Measurements from ENCODE around the gene PTPRG. TPM values are rescaled to one million over a fixed set of nuclear protein-coding genes. Genes with fewer than 3 reads are reported as not detected.

The PTPRG gene
- total RNA-seq, 1 donor, result 41.0 TPM

DNA sequence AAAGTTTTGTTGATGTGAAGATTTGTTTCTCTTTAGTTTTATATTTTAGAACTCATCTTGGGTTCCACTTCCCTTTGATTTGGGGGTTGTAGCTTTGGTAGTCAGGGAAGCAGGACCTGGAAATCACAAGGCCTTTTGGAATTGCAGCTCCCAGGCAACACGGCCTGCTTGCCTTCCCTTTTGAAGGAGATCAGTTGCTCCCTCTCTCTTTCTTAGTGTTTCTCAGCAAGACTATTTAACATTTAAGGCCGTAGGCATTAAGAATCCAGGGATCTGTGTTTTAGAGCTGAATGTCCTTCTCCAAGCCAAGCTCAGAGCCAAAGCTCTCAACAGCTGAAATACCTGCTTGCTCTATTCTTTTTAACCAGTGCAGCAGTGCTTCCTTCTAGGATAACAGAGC is 310.3 kb downstream of the PTPRG start:
- TF ChIP-seq, protein P1, sequence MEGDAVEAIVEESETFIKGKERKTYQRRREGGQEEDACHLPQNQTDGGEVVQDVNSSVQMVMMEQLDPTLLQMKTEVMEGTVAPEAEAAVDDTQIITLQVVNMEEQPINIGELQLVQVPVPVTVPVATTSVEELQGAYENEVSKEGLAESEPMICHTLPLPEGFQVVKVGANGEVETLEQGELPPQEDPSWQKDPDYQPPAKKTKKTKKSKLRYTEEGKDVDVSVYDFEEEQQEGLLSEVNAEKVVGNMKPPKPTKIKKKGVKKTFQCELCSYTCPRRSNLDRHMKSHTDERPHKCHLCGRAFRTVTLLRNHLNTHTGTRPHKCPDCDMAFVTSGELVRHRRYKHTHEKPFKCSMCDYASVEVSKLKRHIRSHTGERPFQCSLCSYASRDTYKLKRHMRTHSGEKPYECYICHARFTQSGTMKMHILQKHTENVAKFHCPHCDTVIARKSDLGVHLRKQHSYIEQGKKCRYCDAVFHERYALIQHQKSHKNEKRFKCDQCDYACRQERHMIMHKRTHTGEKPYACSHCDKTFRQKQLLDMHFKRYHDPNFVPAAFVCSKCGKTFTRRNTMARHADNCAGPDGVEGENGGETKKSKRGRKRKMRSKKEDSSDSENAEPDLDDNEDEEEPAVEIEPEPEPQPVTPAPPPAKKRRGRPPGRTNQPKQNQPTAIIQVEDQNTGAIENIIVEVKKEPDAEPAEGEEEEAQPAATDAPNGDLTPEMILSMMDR (IDR thresholded peaks at IDR 0.05; ENCODE audit: insufficient read depth, low read depth, low read length), result no peak
- DNase-seq (ENCODE audit: low read depth), result no peak
- no peak overlapping the region for H3K4me3 ChIP-seq (ENCODE audit: low read depth, low read length)

DNA sequence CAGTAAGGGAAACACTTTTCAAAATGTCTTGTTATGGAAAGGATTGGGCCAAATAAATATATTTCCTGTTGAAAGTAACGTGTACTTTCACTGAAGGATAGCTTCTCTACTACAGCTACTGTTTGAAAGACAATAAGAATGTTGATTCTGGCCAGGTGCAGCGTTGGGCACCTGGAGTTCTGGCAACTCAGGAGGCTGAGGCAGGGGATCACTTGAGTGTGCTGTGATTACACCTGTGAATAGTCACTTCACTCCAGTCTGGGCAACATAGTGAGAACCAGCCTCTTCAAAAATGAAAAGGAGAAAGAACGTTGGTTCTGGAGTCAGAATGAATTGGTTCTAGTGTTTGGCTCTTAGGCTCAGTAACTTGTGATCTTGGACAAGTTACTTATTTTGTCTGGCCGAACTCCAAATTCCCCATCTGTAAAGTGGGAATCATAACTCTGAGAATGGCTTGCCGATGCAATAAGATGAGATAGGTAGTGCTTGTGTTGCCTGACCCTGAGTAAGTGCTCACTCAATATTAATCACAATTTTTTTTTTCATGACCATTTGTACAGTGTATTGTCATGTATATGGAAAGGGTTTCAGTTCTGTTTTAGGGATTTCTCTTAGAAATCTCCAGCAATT is 310.8 kb downstream of the PTPRG start:
- TF ChIP-seq, protein P1 (IDR thresholded peaks at IDR 0.05; ENCODE audit: insufficient read depth, low read depth, low read length), result no peak
- no peak for DNase-seq (ENCODE audit: low read depth)
- no peak overlapping the region for H3K4me3 ChIP-seq (ENCODE audit: low read depth, low read length)

DNA sequence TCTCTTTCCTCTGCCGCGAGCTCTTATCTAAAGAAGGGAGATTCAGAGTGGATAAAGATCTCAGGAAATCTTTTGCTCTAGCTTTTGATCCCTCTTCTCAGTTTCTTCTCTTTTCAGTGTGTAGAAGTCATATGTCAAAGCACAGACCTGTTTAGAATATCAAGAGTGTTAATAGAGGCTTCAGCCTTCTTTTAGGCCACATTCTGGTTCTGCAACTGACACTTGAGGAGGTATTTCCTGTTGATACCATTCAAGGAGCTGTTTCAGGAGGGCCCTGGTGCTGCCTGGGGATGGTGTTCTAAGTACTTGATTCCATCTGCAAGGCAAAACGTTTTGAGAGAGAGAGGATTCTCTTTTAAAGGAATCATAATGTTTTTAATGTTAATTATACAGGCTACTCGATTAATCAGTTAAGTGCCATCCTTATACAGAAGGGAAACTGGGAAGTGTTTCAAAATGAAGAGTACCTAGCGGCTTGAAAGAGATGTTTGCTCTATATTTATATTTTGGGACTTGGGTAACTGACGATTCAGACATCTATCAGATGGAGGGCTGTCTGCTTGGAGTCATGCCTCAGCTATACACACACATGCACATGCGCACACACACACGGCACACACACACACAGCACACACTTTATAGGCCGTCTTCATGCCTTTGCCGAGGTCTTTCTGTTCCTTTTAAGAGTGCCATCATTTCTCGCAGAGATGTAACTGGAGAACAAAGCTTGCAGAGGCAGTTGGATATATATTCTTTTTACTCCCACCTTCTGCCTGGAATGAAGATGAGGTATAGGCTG is 313.9 kb downstream of the PTPRG start:
- DNase-seq (ENCODE audit: low read depth), result peak; percentile 47
- TF ChIP-seq, protein P1 (IDR thresholded peaks at IDR 0.05; ENCODE audit: insufficient read depth, low read depth, low read length), result no peak
- H3K4me3 ChIP-seq (ENCODE audit: low read depth, low read length), result no peak overlapping the region

DNA sequence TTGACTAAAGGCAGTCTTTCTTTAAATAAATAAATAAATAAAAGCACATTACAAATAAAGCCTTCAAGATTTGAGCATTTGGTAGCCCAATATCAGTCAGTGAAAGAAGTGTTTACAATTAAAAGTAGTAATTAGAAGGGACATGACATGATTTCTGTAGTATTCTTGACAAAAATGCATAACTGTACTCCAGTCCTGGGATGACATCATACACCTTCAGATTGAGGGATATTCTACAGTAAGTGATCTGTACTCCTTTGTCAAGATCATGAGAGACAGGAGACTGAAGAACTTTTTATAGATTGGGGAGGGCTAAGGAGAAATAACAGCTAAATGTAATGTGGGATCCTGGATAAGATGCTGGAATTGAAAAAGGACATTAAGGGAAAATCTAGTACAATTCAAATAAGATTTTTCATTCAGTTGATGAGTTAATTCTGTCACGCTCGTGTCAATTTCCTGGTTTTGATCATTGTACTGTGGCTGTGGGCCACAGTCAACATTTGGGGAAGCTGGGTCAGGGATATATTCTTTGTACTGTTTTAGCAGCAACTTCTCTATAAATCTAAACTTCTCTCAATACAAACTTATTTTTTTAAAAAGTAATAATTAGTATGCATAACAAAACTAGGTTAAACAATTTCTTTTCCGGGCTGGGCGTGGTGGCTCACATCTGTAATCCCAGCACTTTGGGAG is 314.8 kb downstream of the PTPRG start:
- DNase-seq (ENCODE audit: low read depth), result no peak
- TF ChIP-seq, protein P1 (IDR thresholded peaks at IDR 0.05; ENCODE audit: insufficient read depth, low read depth, low read length), result no peak
- no peak overlapping the region for H3K4me3 ChIP-seq (ENCODE audit: low read depth, low read length)

DNA sequence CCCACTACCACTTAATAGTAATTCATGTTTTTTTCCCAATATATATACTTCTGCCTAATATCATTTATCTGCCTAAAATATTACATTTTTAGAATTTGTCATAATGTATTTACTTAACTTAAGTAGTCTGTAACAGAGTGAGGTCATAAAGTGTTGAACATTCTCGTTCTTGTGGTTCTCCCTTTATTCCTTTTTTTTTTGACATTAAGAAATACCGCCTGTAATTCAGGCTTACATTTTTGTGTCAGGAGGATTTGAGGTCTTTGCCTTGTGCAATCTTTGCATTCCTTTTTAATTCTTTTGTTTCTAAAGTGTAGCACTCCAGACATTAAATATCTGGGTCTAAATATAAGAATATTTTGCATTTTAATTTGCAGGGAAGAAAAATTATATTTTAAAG is 315.4 kb downstream of the PTPRG start:
- no peak overlapping the region for H3K4me3 ChIP-seq (ENCODE audit: low read depth, low read length)
- TF ChIP-seq, protein P1 (IDR thresholded peaks at IDR 0.05; ENCODE audit: insufficient read depth, low read depth, low read length), result no peak
- DNase-seq (ENCODE audit: low read depth), result peak; percentile 83

DNA sequence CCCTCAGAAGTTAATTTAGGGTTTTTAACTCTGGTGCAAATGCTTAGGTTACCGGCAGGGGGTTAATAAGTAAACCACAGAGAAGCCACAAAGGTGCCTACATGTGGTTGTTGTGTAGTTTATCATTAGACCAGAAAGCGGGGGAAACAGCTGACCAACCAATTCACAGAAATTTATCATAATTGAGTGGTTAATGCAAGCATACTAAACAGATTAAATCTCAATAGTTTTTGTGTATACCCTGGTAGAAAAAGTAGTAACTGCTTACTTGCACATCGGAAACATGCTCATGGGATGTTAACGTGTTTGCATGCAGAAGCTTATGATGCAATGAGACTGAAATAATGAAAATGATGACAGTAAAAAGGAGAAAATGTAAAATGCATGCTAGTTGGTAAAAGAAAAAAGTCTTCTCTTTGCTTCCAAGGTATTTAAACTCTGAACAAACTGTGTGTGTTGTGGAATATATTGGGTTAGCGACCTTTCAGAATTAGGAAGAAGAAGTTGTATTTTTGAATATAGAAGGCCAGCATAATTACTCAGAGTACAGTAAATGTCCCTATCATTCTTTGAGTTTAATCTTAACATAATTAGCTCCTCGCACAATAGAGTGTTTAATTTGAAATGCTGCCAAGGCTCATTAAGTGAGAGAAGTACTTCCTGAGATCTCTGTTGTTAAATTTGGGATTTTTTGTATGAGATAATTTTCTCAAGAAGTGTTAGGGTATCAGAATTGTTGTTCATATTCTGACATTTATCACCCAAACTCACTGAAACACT is 316.2 kb downstream of the PTPRG start:
- no peak overlapping the region for H3K4me3 ChIP-seq (ENCODE audit: low read depth, low read length)
- TF ChIP-seq, protein P1 (IDR thresholded peaks at IDR 0.05; ENCODE audit: insufficient read depth, low read depth, low read length), result peak; percentile 22
- DNase-seq (ENCODE audit: low read depth), result peak; percentile 59
